Transverse colon (tissue), 3 donors: Measurements from ENCODE around the gene NUTM2D.
"Not testable (repeated sequence)": the region's sequence is repeated elsewhere in the genome, so short reads cannot be mapped to it uniquely, and the experiment has no call there.

ENCODE experiments used
- EP300 ChIP-seq: sonication (generic); formaldehyde crosslinking; IDR thresholded peaks from one replicate; pipeline ENCODE4 v1.6.1; 2017; ENCODE audit warnings: antibody characterized with exemption, low read depth
- POLR2A ChIP-seq: fragments of 450-650 bp; IDR thresholded peaks from one replicate; pipeline ENCODE4 v1.6.1; 2016; ENCODE audit warnings: antibody characterized with exemption, mild to moderate bottlenecking, moderate library complexity
- TF ChIP-seq, protein P1 (sequence below), 5 experiments: fragments of 200-600 bp in 3 of 5; fragments of 450-650 bp in 2 of 5; sonication (generic) in 3 of 5; IDR thresholded peaks; 1 replicate in 2 of 5; 2 replicates in 3 of 5; pipeline ENCODE4 v1.5.1; 2016 to 2017; ENCODE audit warnings: antibody characterized with exemption in 5 of 5, inconsistent platforms in 3 of 5, mild to moderate bottlenecking in 2 of 5, moderate library complexity in 1 of 5

- TF ChIP-seq EP300, POLR2A: not testable (repeated sequence)
- TF ChIP-seq, protein P1, sequence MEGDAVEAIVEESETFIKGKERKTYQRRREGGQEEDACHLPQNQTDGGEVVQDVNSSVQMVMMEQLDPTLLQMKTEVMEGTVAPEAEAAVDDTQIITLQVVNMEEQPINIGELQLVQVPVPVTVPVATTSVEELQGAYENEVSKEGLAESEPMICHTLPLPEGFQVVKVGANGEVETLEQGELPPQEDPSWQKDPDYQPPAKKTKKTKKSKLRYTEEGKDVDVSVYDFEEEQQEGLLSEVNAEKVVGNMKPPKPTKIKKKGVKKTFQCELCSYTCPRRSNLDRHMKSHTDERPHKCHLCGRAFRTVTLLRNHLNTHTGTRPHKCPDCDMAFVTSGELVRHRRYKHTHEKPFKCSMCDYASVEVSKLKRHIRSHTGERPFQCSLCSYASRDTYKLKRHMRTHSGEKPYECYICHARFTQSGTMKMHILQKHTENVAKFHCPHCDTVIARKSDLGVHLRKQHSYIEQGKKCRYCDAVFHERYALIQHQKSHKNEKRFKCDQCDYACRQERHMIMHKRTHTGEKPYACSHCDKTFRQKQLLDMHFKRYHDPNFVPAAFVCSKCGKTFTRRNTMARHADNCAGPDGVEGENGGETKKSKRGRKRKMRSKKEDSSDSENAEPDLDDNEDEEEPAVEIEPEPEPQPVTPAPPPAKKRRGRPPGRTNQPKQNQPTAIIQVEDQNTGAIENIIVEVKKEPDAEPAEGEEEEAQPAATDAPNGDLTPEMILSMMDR (IDR thresholded peaks at IDR 0.05) = not testable (repeated sequence)
These were observed 48.8 kb upstream of the NUTM2D start for GRCh38 chr10:87308702-87309101.
